HG03558 (cell line): ENCODE results near the gene SOX11.

Source experiments
- ATAC-seq: cut with Tn5 transposase; IDR thresholded peaks from one replicate; pipeline ENCODE4 v1.9.1; 2021; ENCODE audit warnings: moderate number of reproducible peaks; ENCODE audit not compliant: unreplicated experiment; ENCODE audit errors: extremely low read depth

The SOX11 gene

GRCh38 chr2:5690718-5691220, 1.4 kb upstream of the SOX11 start:
- ATAC-seq, result no peak

GRCh38 chr2:5691221-5691984, 781 bp upstream of the SOX11 start:
- ATAC-seq, result no peak

GRCh38 chr2:5692561-5693286, 540 bp downstream of the SOX11 start:
- ATAC-seq, result no peak

GRCh38 chr2:5693287-5694201, 1.4 kb downstream of the SOX11 start:
- no peak for ATAC-seq

GRCh38 chr2:5694306-5694705, 2.1 kb downstream of the SOX11 start:
- ATAC-seq, result no peak

- no peak for ATAC-seq
These were observed 3.6 kb downstream of the SOX11 start for GRCh38 chr2:5695654-5696403.

GRCh38 chr2:5696404-5696944, 4.3 kb downstream of the SOX11 start:
- no peak for ATAC-seq

- ATAC-seq, result no peak
These were observed 4.8 kb downstream of the SOX11 start for GRCh38 chr2:5696945-5697521.

- no peak for ATAC-seq
These were observed 5.4 kb downstream of the SOX11 start for GRCh38 chr2:5697562-5697961.

GRCh38 chr2:5698134-5698533, 6.0 kb downstream of the SOX11 start:
- no peak for ATAC-seq

- no peak for ATAC-seq
These were observed 7.8 kb downstream of the SOX11 start for GRCh38 chr2:5699963-5700362.

GRCh38 chr2:5700551-5700950, 8.4 kb downstream of the SOX11 start:
- ATAC-seq, result no peak

- ATAC-seq, result no peak
These were observed 9.1 kb downstream of the SOX11 start for GRCh38 chr2:5701266-5701665.

GRCh38 chr2:5703166-5703565, 11.0 kb downstream of the SOX11 start:
- no peak for ATAC-seq

GRCh38 chr2:5705490-5705889, 13.3 kb downstream of the SOX11 start:
- ATAC-seq, result no peak

- ATAC-seq, result no peak
These were observed 14.7 kb downstream of the SOX11 start for GRCh38 chr2:5706717-5707455.

GRCh38 chr2:5710615-5711014, 18.4 kb downstream of the SOX11 start:
- no peak for ATAC-seq

GRCh38 chr2:5713101-5713500, 20.9 kb downstream of the SOX11 start:
- ATAC-seq, result no peak
